Activated CD8-positive, alpha-beta T cell treated with anti-CD3 and anti-CD28 coated beads for 36 hours (primary cell): ENCODE data around the gene GBP1. TPM values are rescaled to one million over a fixed set of nuclear protein-coding genes. Genes with fewer than 3 reads are reported as not detected.

Experiments
- ATAC-seq: fragments of 200-7000 bp; cut with Tn5 transposase; one replicate; pipeline ENCODE4 v1.10.0; 2021; ENCODE audit warnings: mild to moderate bottlenecking, moderate library complexity
- CTCF ChIA-PET: fragments of 350-600 bp; sonication (Branson Sonifier 250); formaldehyde crosslinking; loops from one replicate; lab custom pipeline; 2021; ENCODE audit warnings: antibody characterized with exemption; lab: Charles Lee
- POLR2A ChIA-PET: fragments of 350-600 bp; sonication (Branson Sonifier 250); formaldehyde crosslinking; loops from one replicate; lab custom pipeline; 2021; ENCODE audit warnings: antibody characterized with exemption; lab: Charles Lee
- DNase-seq: peaks from one replicate; pipeline ENCODE4 v3.0.0-alpha.2; 2020
- H3K27ac Mint-ChIP-seq: one replicate; pipeline ENCODE4 v1.8.0; 2021; ENCODE audit warnings: mild to moderate bottlenecking, mixed read lengths
- H3K27me3 Mint-ChIP-seq: one replicate; pipeline ENCODE4 v1.8.0; 2021; ENCODE audit warnings: mixed read lengths
- H3K36me3 Mint-ChIP-seq: one replicate; pipeline ENCODE4 v1.8.0; 2021; ENCODE audit warnings: low read depth, mixed read lengths
- H3K4me1 Mint-ChIP-seq: one replicate; pipeline ENCODE4 v1.8.0; 2021; ENCODE audit warnings: low read depth, mixed read lengths
- H3K4me3 Mint-ChIP-seq: one replicate; pipeline ENCODE4 v1.8.0; 2021; ENCODE audit warnings: mild to moderate bottlenecking, moderate library complexity, mixed read lengths
- H3K9me3 Mint-ChIP-seq: one replicate; pipeline ENCODE4 v1.8.0; 2021; ENCODE audit warnings: mixed read lengths
- intact Hi-C: fragments of 100-400 bp; cut with micrococcal nuclease; formaldehyde crosslinking; loops from one replicate; pipeline ENCODE4 v1.10.0; 2022
- total RNA-seq, 2 experiments: library from RNA; stranded (reverse); gene quantifications; one replicate each; pipeline ENCODE4 v1.2.3, GENCODE V29; 2021
- TF ChIP-seq, protein P1 (sequence below): fragments of 200-600 bp; IDR thresholded peaks from one replicate; pipeline ENCODE4 v1.8.0; 2022; ENCODE audit warnings: antibody characterized with exemption, mild to moderate bottlenecking

The GBP1 gene, protein sequence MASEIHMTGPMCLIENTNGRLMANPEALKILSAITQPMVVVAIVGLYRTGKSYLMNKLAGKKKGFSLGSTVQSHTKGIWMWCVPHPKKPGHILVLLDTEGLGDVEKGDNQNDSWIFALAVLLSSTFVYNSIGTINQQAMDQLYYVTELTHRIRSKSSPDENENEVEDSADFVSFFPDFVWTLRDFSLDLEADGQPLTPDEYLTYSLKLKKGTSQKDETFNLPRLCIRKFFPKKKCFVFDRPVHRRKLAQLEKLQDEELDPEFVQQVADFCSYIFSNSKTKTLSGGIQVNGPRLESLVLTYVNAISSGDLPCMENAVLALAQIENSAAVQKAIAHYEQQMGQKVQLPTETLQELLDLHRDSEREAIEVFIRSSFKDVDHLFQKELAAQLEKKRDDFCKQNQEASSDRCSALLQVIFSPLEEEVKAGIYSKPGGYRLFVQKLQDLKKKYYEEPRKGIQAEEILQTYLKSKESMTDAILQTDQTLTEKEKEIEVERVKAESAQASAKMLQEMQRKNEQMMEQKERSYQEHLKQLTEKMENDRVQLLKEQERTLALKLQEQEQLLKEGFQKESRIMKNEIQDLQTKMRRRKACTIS
- 10 to 100 TPM; 69.6 to 71.5 TPM for total RNA-seq

DNA sequence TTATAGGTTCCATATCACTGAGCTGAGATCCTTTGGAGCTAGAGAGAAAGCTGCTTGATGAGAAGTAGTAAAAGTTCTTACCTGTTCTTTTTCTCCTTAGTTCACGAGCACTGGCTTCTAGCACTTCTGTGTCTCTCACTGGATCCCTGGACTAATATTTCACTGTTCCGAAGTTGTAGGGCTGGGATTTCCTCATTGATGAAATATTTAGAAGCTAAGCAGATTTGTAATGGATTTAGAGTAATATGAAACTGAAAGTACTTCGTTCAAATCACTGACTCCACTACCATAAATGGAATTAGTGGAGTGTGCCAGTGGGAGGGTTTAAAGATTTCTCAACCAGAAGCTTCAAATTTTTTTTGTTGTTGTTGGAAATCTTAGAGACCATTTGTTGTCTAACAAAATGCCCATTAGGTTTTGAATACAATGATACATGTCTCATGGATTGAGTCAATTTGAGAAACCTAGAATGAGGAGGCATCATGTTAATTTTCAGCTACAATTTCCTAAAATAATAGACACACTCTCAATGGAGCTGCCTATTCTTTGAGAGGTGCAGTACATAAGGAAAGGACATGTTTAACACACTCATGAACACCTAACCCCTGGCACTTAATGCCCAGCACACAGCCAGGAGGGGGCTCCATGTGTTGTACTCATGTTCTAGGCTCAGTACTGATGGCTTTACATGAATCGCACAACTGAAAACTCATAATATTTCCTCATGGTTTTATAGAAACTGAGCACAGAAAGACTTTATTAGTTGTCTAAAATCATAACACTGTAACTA lies at the start of gene GBP1:
GBP1 (minus strand) TSS at position 130 of the 790 bp plus-strand sequence. CDS start 1,974 bp downstream, outside the sequence.
- Mint-ChIP-seq H3K27me3 (no peaks in the 10 kb centered on the region), H3K27ac (peak within 1 kb of the TSS; percentile 92), H3K4me1 (peaks cover 57% of the 10 kb centered on the region), H3K4me3 (peak within 1 kb of the TSS; percentile 97), H3K36me3 (peaks cover 36% of the 10 kb centered on the region), H3K9me3 (no peaks in the 10 kb centered on the region)
- ChIA-PET POLR2A (interaction anchor here (0.6 to 2.8 kb wide), 12 partner anchors 9 to 251 kb away, joined by 3 to 20 read pairs (median 3); partner anchors contain the start of genes GBP4 and GBP5), CTCF (interaction anchor here (0.5 to 3.2 kb wide), 11 partner anchors 9 to 293 kb away, joined by 3 to 19 read pairs (median 4); partner anchors contain the start of gene GBP3)
- intact Hi-C loops = no loop called here
- ATAC-seq (peak; percentile 77), DNase-seq (no peak)
- TF ChIP-seq, protein P1, sequence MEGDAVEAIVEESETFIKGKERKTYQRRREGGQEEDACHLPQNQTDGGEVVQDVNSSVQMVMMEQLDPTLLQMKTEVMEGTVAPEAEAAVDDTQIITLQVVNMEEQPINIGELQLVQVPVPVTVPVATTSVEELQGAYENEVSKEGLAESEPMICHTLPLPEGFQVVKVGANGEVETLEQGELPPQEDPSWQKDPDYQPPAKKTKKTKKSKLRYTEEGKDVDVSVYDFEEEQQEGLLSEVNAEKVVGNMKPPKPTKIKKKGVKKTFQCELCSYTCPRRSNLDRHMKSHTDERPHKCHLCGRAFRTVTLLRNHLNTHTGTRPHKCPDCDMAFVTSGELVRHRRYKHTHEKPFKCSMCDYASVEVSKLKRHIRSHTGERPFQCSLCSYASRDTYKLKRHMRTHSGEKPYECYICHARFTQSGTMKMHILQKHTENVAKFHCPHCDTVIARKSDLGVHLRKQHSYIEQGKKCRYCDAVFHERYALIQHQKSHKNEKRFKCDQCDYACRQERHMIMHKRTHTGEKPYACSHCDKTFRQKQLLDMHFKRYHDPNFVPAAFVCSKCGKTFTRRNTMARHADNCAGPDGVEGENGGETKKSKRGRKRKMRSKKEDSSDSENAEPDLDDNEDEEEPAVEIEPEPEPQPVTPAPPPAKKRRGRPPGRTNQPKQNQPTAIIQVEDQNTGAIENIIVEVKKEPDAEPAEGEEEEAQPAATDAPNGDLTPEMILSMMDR = no peak

DNA sequence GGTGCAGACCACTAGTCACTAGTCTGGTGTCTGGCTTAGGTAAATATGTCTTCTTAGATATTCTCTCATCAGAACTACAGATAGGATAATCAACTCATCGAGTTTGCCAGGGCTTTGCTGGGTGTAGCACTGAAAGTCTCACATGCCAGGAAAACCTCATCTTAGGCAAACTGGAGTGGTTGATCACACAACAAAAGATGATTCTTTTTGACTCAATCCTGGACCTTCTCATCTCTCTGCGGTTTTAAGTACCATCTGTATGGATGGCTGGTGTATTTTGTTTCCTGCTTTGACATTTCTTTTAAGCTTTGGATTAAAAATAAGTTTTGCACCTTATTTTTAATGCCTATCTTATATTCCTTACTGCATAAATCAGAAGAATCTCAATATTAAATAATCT lies 49.7 kb upstream of the GBP1 start:
- TF ChIP-seq, protein P1 = no peak
- peaks cover 42% of the 10 kb centered on the region for H3K4me1 Mint-ChIP-seq
- H3K27ac Mint-ChIP-seq = peak overlapping the region; percentile 40
- no peaks in the 10 kb centered on the region for H3K9me3 Mint-ChIP-seq
- intact Hi-C loops = no loop called here
- H3K36me3 Mint-ChIP-seq = peaks cover 71% of the 10 kb centered on the region
- H3K27me3 Mint-ChIP-seq = no peaks in the 10 kb centered on the region
- H3K4me3 Mint-ChIP-seq = no peak overlapping the region
- DNase-seq (no peak), ATAC-seq (no peak)
- POLR2A ChIA-PET = interaction anchor here (1.1 to 4.6 kb wide), 2 partner anchors 11 to 84 kb away, joined by 3 to 29 read pairs; partner anchors contain the start of genes GBP2 and GBP4
- CTCF ChIA-PET = interaction anchor here (0.9 kb wide), 2 partner anchors 29 to 244 kb away, joined by 3 to 5 read pairs; no protein-coding TSS in a partner anchor

DNA sequence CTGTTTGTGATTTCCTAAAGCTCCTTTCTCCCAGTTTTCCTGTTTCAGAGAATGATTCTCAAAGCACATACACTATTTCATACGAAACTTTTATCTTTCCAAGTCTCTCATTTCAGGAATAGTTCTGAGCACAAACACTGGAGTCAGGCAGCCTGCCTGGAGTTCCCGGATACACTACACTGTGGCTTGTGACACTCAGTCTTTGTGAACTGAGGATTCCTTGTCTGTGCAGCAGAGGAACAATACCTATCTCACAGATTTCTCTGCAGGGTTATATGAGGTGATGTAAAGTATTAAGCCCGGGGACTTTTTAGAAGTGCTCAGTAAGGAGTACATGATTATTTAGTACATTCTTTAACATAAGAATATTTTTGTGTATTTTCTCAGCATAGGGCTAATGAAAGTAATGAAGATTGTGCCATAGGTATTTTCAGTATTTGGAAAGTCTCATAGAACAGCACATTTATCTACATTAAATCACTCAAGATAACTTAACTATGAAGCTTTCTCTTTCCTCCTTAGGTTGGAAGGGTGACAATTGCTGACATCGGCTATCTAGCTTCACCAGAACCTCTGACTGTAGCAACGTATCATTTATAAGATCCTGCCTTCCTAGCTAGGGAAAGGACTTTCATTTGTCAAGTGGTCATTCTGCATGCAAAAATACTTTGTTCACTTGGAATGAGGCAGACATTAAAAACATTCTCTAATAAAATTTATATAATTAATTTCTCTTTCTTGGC lies 48.0 kb upstream of the GBP1 start:
- ChIA-PET CTCF (interaction anchor here (0.7 kb wide), 1 partner anchor 32 kb away, joined by 3 read pairs; no protein-coding TSS in a partner anchor), POLR2A (interaction anchor here (1.7 kb wide), 1 partner anchor 14 kb away, joined by 5 read pairs; the partner anchor contains the start of gene GBP2)
- no peak for ATAC-seq
- peaks cover 87% of the 10 kb centered on the region for H3K36me3 Mint-ChIP-seq
- intact Hi-C loops = no loop called here
- H3K27me3 Mint-ChIP-seq = no peaks in the 10 kb centered on the region
- H3K4me3 Mint-ChIP-seq = no peak overlapping the region
- H3K4me1 Mint-ChIP-seq = peaks cover 46% of the 10 kb centered on the region
- peak overlapping the region; percentile 4 for H3K27ac Mint-ChIP-seq
- TF ChIP-seq, protein P1 = no peak
- no peaks in the 10 kb centered on the region for H3K9me3 Mint-ChIP-seq
- no peak for DNase-seq

DNA sequence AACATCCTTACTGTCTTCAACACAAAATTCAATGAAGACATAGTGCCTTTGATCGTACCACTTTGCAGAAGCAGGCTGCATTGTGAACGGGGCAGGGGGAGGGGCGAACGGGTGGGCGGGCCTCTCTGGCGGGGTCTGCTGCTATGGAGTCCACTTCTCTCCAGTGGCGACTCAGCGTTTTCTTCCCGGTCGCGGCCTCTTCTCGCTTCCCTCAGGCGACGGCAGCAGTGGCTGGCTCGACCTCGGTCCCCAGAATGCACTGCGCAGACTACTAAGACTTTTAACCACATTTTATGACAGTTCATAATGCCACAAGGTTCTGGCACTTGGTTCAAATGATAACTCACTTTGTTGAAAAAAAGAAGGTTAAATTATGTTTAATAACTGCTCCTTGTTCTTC lies 39.7 kb upstream of the GBP1 start:
- ChIA-PET CTCF (no interaction called here), POLR2A (no interaction called here)
- ATAC-seq = no peak
- peak overlapping the region; percentile 9 for H3K27ac Mint-ChIP-seq
- H3K4me1 Mint-ChIP-seq = peaks cover 21% of the 10 kb centered on the region
- no peak overlapping the region for H3K4me3 Mint-ChIP-seq
- H3K9me3 Mint-ChIP-seq = peaks cover 9% of the 10 kb centered on the region
- no peaks in the 10 kb centered on the region for H3K27me3 Mint-ChIP-seq
- TF ChIP-seq, protein P1 = no peak
- no peak for DNase-seq
- intact Hi-C loops = no loop called here
- peaks cover 62% of the 10 kb centered on the region for H3K36me3 Mint-ChIP-seq
